Ascending aorta (tissue), 2 donors: ENCODE results near the gene PVRIG. TPM values are rescaled to one million over a fixed set of nuclear protein-coding genes. Genes with fewer than 3 reads are reported as not detected.
"Not testable (repeated sequence)": the region's sequence is repeated elsewhere in the genome, so short reads cannot be mapped to it uniquely, and the experiment has no call there.

Experiments used
- DNase-seq, 2 donors: peaks; one replicate each; pipeline ENCODE4 v3.0.0-alpha.2; 2019; ENCODE audit warnings: low spot score in 2 of 2
- H3K27ac ChIP-seq, 2 donors: fragments of 200-600 bp; sonication (generic); one replicate each; pipeline ENCODE4 v1.5.1; 2016 to 2017; ENCODE audit warnings: mild to moderate bottlenecking in 1 of 2
- H3K27me3 ChIP-seq: fragments of 200-600 bp; sonication (generic); one replicate; pipeline ENCODE4 v1.5.1; 2017
- H3K36me3 ChIP-seq, 2 donors: fragments of 200-600 bp; sonication (generic); one replicate each; pipeline ENCODE4 v1.5.1; 2016
- H3K4me1 ChIP-seq, 2 donors: fragments of 200-600 bp; sonication (generic); one replicate each; pipeline ENCODE4 v1.5.1; 2016 to 2017; ENCODE audit warnings: mild to moderate bottlenecking in 1 of 2
- H3K4me3 ChIP-seq, 2 donors: fragments of 200-600 bp; sonication (generic); one replicate each; pipeline ENCODE4 v1.5.1; 2016 to 2017; ENCODE audit warnings: mild to moderate bottlenecking in 1 of 2
- H3K9me3 ChIP-seq, 2 donors: fragments of 200-600 bp; sonication (generic); one replicate each; pipeline ENCODE4 v1.5.1; 2016
- intact Hi-C: fragments of 100-400 bp; cut with DNase I; formaldehyde crosslinking; loops from one replicate; pipeline ENCODE4 v1.15.1; 2023
- total RNA-seq: library from RNA; depleted of rRNA; stranded (reverse); fragments of >200 nt; gene quantifications from one replicate; pipeline ENCODE4 v1.1.0, GENCODE V29; 2016
- TF ChIP-seq, protein P1 (sequence below), 3 experiments: fragments of 200-600 bp in 2 of 3; fragments of 450-650 bp in 1 of 3; sonication (generic) in 2 of 3; IDR thresholded peaks; one replicate each; pipeline ENCODE4 v1.5.1; 2016 to 2019; ENCODE audit warnings: antibody characterized with exemption in 3 of 3, mild to moderate bottlenecking in 1 of 3, moderate library complexity in 1 of 3

PVRIG gene
- total RNA-seq, 1 donor from 2014 or later: 27.8 TPM

- H3K27me3 ChIP-seq: no peaks in the 10 kb centered on the region
- DNase-seq: no peak
- no peaks in the 10 kb centered on the region for H3K36me3 ChIP-seq
- no peaks in the 10 kb centered on the region for H3K4me1 ChIP-seq
- no peak overlapping the region for H3K27ac ChIP-seq
- intact Hi-C loops: no loop called here
- no peak overlapping the region for H3K4me3 ChIP-seq
- TF ChIP-seq, protein P1, sequence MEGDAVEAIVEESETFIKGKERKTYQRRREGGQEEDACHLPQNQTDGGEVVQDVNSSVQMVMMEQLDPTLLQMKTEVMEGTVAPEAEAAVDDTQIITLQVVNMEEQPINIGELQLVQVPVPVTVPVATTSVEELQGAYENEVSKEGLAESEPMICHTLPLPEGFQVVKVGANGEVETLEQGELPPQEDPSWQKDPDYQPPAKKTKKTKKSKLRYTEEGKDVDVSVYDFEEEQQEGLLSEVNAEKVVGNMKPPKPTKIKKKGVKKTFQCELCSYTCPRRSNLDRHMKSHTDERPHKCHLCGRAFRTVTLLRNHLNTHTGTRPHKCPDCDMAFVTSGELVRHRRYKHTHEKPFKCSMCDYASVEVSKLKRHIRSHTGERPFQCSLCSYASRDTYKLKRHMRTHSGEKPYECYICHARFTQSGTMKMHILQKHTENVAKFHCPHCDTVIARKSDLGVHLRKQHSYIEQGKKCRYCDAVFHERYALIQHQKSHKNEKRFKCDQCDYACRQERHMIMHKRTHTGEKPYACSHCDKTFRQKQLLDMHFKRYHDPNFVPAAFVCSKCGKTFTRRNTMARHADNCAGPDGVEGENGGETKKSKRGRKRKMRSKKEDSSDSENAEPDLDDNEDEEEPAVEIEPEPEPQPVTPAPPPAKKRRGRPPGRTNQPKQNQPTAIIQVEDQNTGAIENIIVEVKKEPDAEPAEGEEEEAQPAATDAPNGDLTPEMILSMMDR (IDR thresholded peaks at IDR 0.05): no peak
- no peaks in the 10 kb centered on the region for H3K9me3 ChIP-seq
These were observed 24.5 kb upstream of the PVRIG start for GRCh38 chr7:100195222-100195621.

DNA sequence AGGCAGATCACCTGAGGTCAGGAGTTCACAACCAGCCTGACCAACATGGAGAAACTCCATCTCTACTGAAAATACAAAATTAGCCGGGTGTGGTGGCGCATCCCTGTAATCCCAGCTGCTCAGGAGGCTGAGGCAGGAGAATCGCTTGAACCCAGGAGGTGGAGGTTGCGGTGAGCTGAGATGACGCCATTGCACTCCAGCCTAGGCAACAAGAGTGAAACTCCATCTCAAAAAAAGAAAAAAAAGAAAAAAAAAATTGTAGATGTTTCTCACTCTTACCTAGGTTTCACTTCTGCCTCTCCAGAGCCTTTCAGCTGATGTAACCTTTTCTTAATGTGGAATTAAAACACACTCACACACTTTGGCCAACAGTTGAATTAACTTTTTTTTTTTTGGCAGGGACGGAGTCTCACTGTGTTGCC is 23.8 kb upstream of the PVRIG start:
- H3K36me3 ChIP-seq, H3K4me1 ChIP-seq, H3K9me3 ChIP-seq, H3K27me3 ChIP-seq, intact Hi-C loops, H3K4me3 ChIP-seq, H3K27ac ChIP-seq, DNase-seq: not testable (repeated sequence)

DNA sequence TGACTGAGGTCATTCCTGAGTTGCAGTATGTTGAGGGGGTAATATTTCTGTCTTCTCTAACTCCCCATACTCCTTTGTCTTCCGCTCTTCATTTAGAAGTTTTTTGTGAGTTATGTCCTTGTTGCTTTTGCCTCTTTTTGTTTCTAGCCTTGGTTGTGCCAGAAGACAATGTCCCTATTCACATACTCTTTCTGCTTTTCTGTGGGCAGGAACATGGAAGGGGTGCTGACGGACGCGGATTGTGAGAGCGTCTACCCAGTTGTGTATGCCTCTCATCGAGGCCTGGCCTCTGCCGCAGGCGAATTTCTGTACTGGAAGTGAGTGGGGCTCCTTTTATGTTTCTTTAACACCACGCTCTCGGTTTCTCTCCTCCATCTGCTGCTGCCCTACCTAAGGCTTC is 21.5 kb upstream of the PVRIG start:
- Histone ChIP-seq H3K9me3 (no peaks in the 10 kb centered on the region), H3K36me3 (no peaks in the 10 kb centered on the region), H3K27me3 (no peaks in the 10 kb centered on the region), H3K4me3 (no peak overlapping the region), H3K4me1 (no peaks in the 10 kb centered on the region), H3K27ac (no peak overlapping the region)
- no peak for DNase-seq
- TF ChIP-seq, protein P1 (IDR thresholded peaks at IDR 0.05): no peak
- intact Hi-C loops: no loop called here

GRCh38 chr7:100200693-100201092 is 19.1 kb upstream of the PVRIG start:
- no peaks in the 10 kb centered on the region for H3K27me3 ChIP-seq
- DNase-seq: no peak
- no peak overlapping the region for H3K27ac ChIP-seq
- no peaks in the 10 kb centered on the region for H3K9me3 ChIP-seq
- no peaks in the 10 kb centered on the region for H3K4me1 ChIP-seq
- no peak overlapping the region for H3K4me3 ChIP-seq
- TF ChIP-seq, protein P1 (IDR thresholded peaks at IDR 0.05): no peak
- no peaks in the 10 kb centered on the region for H3K36me3 ChIP-seq
- intact Hi-C loops: no loop called here

- TF ChIP-seq, protein P1 (IDR thresholded peaks at IDR 0.05): no peak
- Histone ChIP-seq H3K27ac (no peak overlapping the region), H3K4me3 (no peak overlapping the region), H3K9me3 (no peaks in the 10 kb centered on the region), H3K4me1 (no peaks in the 10 kb centered on the region), H3K27me3 (no peaks in the 10 kb centered on the region), H3K36me3 (no peaks in the 10 kb centered on the region)
- no peak for DNase-seq
- intact Hi-C loops: no loop called here
These were observed 15.3 kb upstream of the PVRIG start for GRCh38 chr7:100204454-100204853.

- Histone ChIP-seq H3K27ac (no peak overlapping the region), H3K27me3 (no peaks in the 10 kb centered on the region), H3K9me3 (no peaks in the 10 kb centered on the region), H3K4me3 (no peak overlapping the region), H3K4me1 (no peaks in the 10 kb centered on the region), H3K36me3 (no peaks in the 10 kb centered on the region)
- TF ChIP-seq, protein P1 (IDR thresholded peaks at IDR 0.05): no peak
- intact Hi-C loops: no loop called here
- DNase-seq: no peak
These were observed 10.8 kb upstream of the PVRIG start for GRCh38 chr7:100208911-100209408.
